HepG2 (cell line): ENCODE data around the gene AUP1. TPM values are rescaled to one million over a fixed set of nuclear protein-coding genes. Genes with fewer than 3 reads are reported as not detected.

ENCODE experiments used
- AKAP8 ChIP-seq: sonication (generic); formaldehyde crosslinking; IDR thresholded peaks from 2 replicates; pipeline ENCODE4 v1.5.1; 2020; ENCODE audit warnings: mild to moderate bottlenecking, missing genetic modification reagents
- CSRNP1 ChIP-seq: sonication (generic); formaldehyde crosslinking; IDR thresholded peaks from 2 replicates; pipeline ENCODE4 v1.8.1; 2023; ENCODE audit warnings: mild to moderate bottlenecking, missing genetic modification reagents
- DNMT3B ChIP-seq: conservative IDR thresholded peaks from 2 replicates; pipeline ENCODE4 v1.6.1; 2016; ENCODE audit warnings: missing biosample characterization, control low read depth
- E2F2 ChIP-seq: sonication (generic); formaldehyde crosslinking; IDR thresholded peaks from 2 replicates; pipeline ENCODE4 v1.4.0; 2020; ENCODE audit warnings: missing genetic modification reagents, borderline replicate concordance
- FOXC1 ChIP-seq: sonication (generic); formaldehyde crosslinking; IDR thresholded peaks from 2 replicates; pipeline ENCODE4 v1.8.0; 2022; ENCODE audit warnings: mild to moderate bottlenecking, missing genetic modification reagents, borderline replicate concordance
- GZF1 ChIP-seq: sonication (generic); formaldehyde crosslinking; IDR thresholded peaks from 2 replicates; pipeline ENCODE4 v1.5.1; 2020; ENCODE audit warnings: mild to moderate bottlenecking, missing genetic modification reagents
- ISL2 ChIP-seq: sonication (generic); formaldehyde crosslinking; IDR thresholded peaks from 2 replicates; pipeline ENCODE4 v1.5.0; 2020; ENCODE audit warnings: missing genetic modification reagents
- LCORL ChIP-seq, 2 experiments: fragments of 450-650 bp in 1 of 2; sonication (generic) in 1 of 2; formaldehyde crosslinking in 1 of 2; IDR thresholded peaks; 2 replicates each; pipeline versions ENCODE4 v1.5.0 to v1.6.1; 2017 to 2020; ENCODE audit warnings: antibody characterized with exemption in 1 of 2, missing genetic modification reagents in 1 of 2
- PLSCR1 ChIP-seq: sonication (generic); formaldehyde crosslinking; IDR thresholded peaks from 2 replicates; pipeline ENCODE4 v1.5.0; 2020; ENCODE audit warnings: missing genetic modification reagents, mild to moderate bottlenecking, borderline replicate concordance
- POLR2G ChIP-seq: fragments of 200-400 bp; formaldehyde crosslinking; IDR thresholded peaks from 2 replicates; pipeline ENCODE4 v1.6.1; 2018; ENCODE audit warnings: mild to moderate bottlenecking, low read depth, low read length, moderate library complexity
- RARA ChIP-seq: IDR thresholded peaks from 2 replicates; pipeline ENCODE4 v1.6.1; 2016; ENCODE audit warnings: missing genetic modification reagents, missing compliant biosample characterization
- SP2 ChIP-seq: sonication (generic); formaldehyde crosslinking; IDR thresholded peaks from 2 replicates; pipeline ENCODE4 v1.5.1; 2020; ENCODE audit warnings: mild to moderate bottlenecking, missing genetic modification reagents
- TEAD3 ChIP-seq: optimal IDR thresholded peaks from 2 replicates; pipeline ENCODE3; 2016; ENCODE audit warnings: borderline replicate concordance
- THAP11 ChIP-seq: IDR thresholded peaks from 2 replicates; pipeline ENCODE4 v1.6.1; 2016; ENCODE audit warnings: missing biosample characterization, missing genetic modification reagents
- XRCC5 ChIP-seq: fragments of 200-400 bp; formaldehyde crosslinking; optimal IDR thresholded peaks from 2 replicates; pipeline ENCODE3; 2017; ENCODE audit warnings: mild to moderate bottlenecking, low read length
- ZFY ChIP-seq: sonication (generic); formaldehyde crosslinking; IDR thresholded peaks from 2 replicates; pipeline ENCODE4 v1.4.0; 2020; ENCODE audit warnings: missing genetic modification reagents
- ZNF225 ChIP-seq: sonication (generic); formaldehyde crosslinking; IDR thresholded peaks from 2 replicates; pipeline ENCODE4 v1.4.0; 2020; ENCODE audit warnings: mild to moderate bottlenecking, missing genetic modification reagents
- ZNF557 ChIP-seq: sonication (generic); formaldehyde crosslinking; IDR thresholded peaks from 2 replicates; pipeline ENCODE4 v1.4.0; 2020; ENCODE audit warnings: missing genetic modification reagents
- polyA plus RNA-seq, 8 experiments: library from polyadenylated mRNA; depleted of rRNA in 3 of 8; stranded (reverse) in 7 of 8; unstranded in 1 of 8; fragments of >200 nt; fragmentation: Illumina TruSeq in 4 of 8; extraction: Trizol in 4 of 8; gene quantifications; 2 replicates each; pipeline versions ENCODE4 v1.2.1 to v1.2.3, GENCODE V29; 2011 to 2016; ENCODE audit warnings: low read depth in 4 of 8, missing spikeins in 1 of 8, mixed read lengths in 1 of 8; ENCODE audit not compliant: insufficient read depth in 1 of 8
- total RNA-seq, 5 experiments: library from RNA; depleted of rRNA; stranded (reverse); fragments of >200 nt; fragmentation: Illumina TruSeq; extraction: Trizol; gene quantifications; 2 replicates each; pipeline ENCODE4 v1.2.3, GENCODE V29; 2016; ENCODE audit warnings: low read depth in 1 of 5
- TF ChIP-seq, protein P1 (sequence below): sonication (generic); formaldehyde crosslinking; IDR thresholded peaks from 2 replicates; pipeline ENCODE4 v1.5.1; 2020; ENCODE audit warnings: mild to moderate bottlenecking, missing genetic modification reagents
- TF ChIP-seq, protein P2 (sequence below): sonication (generic); formaldehyde crosslinking; IDR thresholded peaks from 2 replicates; pipeline ENCODE4 v1.9.0; 2022; ENCODE audit warnings: missing genetic modification reagents, mild to moderate bottlenecking, borderline replicate concordance

The AUP1 gene
- total and polyA plus RNA-seq, 2 of the 13 experiments (the other 11 are each of a cell fraction or from before 2014, with no cell fraction given): 174 to 267 TPM

DNA sequence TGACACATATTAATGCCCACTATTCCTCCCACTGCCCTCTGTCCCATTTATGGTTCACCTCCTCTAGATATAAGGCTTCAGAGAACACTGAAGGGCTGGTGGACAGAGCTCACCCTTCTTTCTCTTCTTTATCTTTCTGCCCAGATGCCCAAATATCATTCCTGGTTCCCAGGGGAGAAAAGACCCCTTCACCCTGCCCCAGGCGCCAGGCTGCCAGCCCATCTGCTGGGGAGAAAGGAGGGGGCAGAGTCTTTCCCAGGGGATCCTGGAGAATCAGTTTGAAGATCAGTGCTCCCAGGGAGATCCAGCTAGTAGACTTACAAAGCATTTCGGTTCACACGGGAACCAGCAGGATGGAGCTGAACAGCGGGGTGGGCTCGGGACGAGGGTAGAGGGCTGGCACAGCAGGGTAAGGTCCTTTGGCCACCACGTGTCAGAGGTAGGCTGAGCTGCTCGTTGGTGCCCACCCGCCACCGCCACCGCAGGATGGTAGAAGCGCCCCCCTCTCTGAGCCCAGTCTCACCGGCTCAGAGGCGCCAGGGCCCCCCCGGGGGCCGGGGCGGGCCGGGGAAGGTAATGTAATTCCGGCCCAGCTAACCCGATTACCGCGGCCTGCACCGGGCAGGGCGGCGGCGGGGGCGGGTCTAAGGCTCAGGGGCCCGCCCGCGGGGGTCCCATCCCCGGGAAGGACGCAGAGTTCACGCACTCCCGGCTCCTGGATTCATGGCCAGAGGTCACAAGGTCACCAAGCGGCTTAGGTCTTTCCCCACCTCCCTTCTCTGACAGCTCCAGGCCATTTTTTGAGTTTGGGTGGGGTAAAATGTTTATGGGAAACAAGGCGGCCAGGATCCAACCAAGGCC is 16.5 kb downstream of the AUP1 start (continued):
- TF ChIP-seq PLSCR1 (no peak), ZFY (CRISPR knock-in tag) (peak; percentile 64), GZF1 (peak; percentile 75; the same call in 1 of the 2 replicates), THAP11 (peak; percentile 57), SP2 (CRISPR knock-in tag) (0 out of 2 replicates have a peak, but pooled peaks have one; percentile 20), E2F2 (CRISPR knock-in tag) (no peak), CSRNP1 (peak; percentile 60; the same call in 1 of the 2 replicates), XRCC5 (peak; percentile 11), RARA (CRISPR knock-in tag) (peak; percentile 73), AKAP8 (CRISPR knock-in tag) (peak; percentile 99), POLR2G (peak; percentile 67), ISL2 (CRISPR knock-in tag) (0 out of 2 replicates have a peak, but pooled peaks have one; percentile 12), LCORL (IDR thresholded peaks at IDR 0.05) (no peak), LCORL (CRISPR knock-in tag; IDR thresholded peaks at IDR 0.05) (peak; percentile 82), ZNF225 (CRISPR knock-in tag) (0 out of 2 replicates have a peak, but pooled peaks have one; percentile 9), TEAD3 (peak; percentile 7), FOXC1 (CRISPR knock-in tag) (peak; percentile 58; the same call in 1 of the 2 replicates), DNMT3B (no peak), ZNF557 (CRISPR knock-in tag) (no peak)
- TF ChIP-seq, protein P1, sequence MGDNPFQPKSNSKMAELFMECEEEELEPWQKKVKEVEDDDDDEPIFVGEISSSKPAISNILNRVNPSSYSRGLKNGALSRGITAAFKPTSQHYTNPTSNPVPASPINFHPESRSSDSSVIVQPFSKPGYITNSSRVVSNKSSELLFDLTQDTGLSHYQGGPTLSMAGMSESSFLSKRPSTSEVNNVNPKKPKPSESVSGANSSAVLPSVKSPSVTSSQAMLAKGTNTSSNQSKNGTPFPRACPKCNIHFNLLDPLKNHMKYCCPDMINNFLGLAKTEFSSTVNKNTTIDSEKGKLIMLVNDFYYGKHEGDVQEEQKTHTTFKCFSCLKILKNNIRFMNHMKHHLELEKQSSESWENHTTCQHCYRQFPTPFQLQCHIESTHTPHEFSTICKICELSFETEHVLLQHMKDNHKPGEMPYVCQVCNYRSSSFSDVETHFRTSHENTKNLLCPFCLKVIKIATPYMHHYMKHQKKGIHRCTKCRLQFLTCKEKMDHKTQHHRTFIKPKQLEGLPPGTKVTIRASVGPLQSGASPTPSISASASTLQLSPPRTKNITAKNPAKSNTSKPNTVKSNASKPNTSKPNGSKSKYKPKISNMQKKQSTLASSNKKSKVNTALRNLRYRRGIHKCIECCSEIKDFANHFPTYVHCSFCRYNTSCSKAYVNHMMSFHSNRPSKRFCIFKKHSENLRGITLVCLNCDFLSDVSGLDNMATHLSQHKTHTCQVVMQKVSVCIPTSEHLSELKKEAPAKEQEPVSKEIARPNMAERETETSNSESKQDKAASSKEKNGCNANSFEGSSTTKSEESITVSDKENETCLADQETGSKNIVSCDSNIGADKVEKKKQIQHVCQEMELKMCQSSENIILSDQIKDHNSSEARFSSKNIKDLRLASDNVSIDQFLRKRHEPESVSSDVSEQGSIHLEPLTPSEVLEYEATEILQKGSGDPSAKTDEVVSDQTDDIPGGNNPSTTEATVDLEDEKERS (CRISPR knock-in tag): peak; percentile 74
- TF ChIP-seq, protein P2, sequence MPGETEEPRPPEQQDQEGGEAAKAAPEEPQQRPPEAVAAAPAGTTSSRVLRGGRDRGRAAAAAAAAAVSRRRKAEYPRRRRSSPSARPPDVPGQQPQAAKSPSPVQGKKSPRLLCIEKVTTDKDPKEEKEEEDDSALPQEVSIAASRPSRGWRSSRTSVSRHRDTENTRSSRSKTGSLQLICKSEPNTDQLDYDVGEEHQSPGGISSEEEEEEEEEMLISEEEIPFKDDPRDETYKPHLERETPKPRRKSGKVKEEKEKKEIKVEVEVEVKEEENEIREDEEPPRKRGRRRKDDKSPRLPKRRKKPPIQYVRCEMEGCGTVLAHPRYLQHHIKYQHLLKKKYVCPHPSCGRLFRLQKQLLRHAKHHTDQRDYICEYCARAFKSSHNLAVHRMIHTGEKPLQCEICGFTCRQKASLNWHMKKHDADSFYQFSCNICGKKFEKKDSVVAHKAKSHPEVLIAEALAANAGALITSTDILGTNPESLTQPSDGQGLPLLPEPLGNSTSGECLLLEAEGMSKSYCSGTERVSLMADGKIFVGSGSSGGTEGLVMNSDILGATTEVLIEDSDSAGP (CRISPR knock-in tag): peak; percentile 34; the same call in 1 of the 2 replicates
